ENCODE data around the gene MAMLD1. TPM values are rescaled to one million over a fixed set of nuclear protein-coding genes. Genes with fewer than 3 reads are reported as not detected.

MAMLD1 gene
- total RNA-seq, 1 donor from 2014 or later: 3.0 TPM

DNA sequence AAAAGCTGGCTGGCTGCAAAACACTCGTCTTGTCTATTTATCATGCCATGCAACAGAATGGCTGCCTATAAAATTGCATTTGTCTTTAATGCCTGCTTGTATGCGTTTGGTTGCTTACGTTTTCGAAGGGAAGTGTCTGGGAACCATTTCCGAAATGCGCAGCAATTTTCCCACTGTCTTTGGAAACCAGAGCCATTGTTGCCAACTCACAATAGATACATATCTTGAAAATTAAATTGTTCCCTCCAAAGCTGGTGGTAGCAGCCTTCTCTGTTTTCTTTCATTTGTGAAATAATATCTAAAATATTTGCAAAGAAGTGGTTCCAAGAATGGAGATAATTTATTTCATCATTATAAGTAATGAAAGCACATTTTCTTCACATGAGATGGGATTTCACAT lies 53.4 kb downstream of the MAMLD1 start:
- TF ChIP-seq, protein P1, sequence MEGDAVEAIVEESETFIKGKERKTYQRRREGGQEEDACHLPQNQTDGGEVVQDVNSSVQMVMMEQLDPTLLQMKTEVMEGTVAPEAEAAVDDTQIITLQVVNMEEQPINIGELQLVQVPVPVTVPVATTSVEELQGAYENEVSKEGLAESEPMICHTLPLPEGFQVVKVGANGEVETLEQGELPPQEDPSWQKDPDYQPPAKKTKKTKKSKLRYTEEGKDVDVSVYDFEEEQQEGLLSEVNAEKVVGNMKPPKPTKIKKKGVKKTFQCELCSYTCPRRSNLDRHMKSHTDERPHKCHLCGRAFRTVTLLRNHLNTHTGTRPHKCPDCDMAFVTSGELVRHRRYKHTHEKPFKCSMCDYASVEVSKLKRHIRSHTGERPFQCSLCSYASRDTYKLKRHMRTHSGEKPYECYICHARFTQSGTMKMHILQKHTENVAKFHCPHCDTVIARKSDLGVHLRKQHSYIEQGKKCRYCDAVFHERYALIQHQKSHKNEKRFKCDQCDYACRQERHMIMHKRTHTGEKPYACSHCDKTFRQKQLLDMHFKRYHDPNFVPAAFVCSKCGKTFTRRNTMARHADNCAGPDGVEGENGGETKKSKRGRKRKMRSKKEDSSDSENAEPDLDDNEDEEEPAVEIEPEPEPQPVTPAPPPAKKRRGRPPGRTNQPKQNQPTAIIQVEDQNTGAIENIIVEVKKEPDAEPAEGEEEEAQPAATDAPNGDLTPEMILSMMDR (IDR thresholded peaks at IDR 0.05; ENCODE audit: insufficient read depth, low read length, poor library complexity, severe bottlenecking): no peak
- no peak for DNase-seq (ENCODE audit: low read depth)
- H3K4me3 ChIP-seq (ENCODE audit: low read depth, low read length): no peak overlapping the region
- H3K27me3 ChIP-seq (ENCODE audit: control insufficient read depth, insufficient read depth, low read length): no peaks in the 10 kb centered on the region
- no peaks in the 10 kb centered on the region for H3K36me3 ChIP-seq (ENCODE audit: control insufficient read depth, insufficient read depth, low read length)

GRCh38 chrX:150421816-150422215 lies 58.7 kb downstream of the MAMLD1 start:
- H3K36me3 ChIP-seq (ENCODE audit: control insufficient read depth, insufficient read depth, low read length): no peaks in the 10 kb centered on the region
- no peak for DNase-seq (ENCODE audit: low read depth)
- H3K27me3 ChIP-seq (ENCODE audit: control insufficient read depth, insufficient read depth, low read length): no peaks in the 10 kb centered on the region
- H3K4me3 ChIP-seq (ENCODE audit: low read depth, low read length): no peak overlapping the region
- TF ChIP-seq, protein P1 (IDR thresholded peaks at IDR 0.05; ENCODE audit: insufficient read depth, low read length, poor library complexity, severe bottlenecking): no peak

- TF ChIP-seq, protein P1 (IDR thresholded peaks at IDR 0.05; ENCODE audit: insufficient read depth, low read length, poor library complexity, severe bottlenecking): no peak
- no peaks in the 10 kb centered on the region for H3K36me3 ChIP-seq (ENCODE audit: control insufficient read depth, insufficient read depth, low read length)
- DNase-seq (ENCODE audit: low read depth): peak; percentile 1
- H3K4me3 ChIP-seq (ENCODE audit: low read depth, low read length): no peak overlapping the region
- H3K27me3 ChIP-seq (ENCODE audit: control insufficient read depth, insufficient read depth, low read length): no peaks in the 10 kb centered on the region
These were observed 66.5 kb downstream of the MAMLD1 start for GRCh38 chrX:150429594-150429993.

DNA sequence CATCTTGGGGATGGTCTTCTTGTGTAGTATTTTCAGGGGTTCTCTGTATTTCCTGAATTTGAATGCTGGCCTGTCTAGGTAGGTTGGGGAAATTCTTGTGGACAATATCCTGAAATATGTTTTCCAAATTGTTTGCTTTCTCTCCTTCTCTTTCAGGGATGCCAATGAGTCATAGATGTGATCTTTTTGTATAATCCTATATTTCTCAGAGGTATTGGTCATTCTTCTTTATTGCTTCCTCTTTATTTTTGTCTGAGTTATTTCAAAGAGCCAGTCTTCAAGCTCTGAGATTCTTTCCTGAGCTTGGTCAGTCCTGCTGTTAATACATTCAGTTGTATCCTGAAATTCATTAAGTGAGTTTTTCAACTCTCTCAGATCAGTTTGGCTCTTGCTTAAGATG lies 73.1 kb downstream of the MAMLD1 start:
- TF ChIP-seq, protein P1 (IDR thresholded peaks at IDR 0.05; ENCODE audit: insufficient read depth, low read length, poor library complexity, severe bottlenecking): no peak
- no peak overlapping the region for H3K4me3 ChIP-seq (ENCODE audit: low read depth, low read length)
- DNase-seq (ENCODE audit: low read depth): no peak
- H3K36me3 ChIP-seq (ENCODE audit: control insufficient read depth, insufficient read depth, low read length): no peaks in the 10 kb centered on the region
- no peaks in the 10 kb centered on the region for H3K27me3 ChIP-seq (ENCODE audit: control insufficient read depth, insufficient read depth, low read length)

GRCh38 chrX:150438165-150438564 lies 75.0 kb downstream of the MAMLD1 start:
- TF ChIP-seq, protein P1 (IDR thresholded peaks at IDR 0.05; ENCODE audit: insufficient read depth, low read length, poor library complexity, severe bottlenecking): no peak
- Histone ChIP-seq H3K27me3 (ENCODE audit: control insufficient read depth, insufficient read depth, low read length) (no peaks in the 10 kb centered on the region), H3K36me3 (ENCODE audit: control insufficient read depth, insufficient read depth, low read length) (no peaks in the 10 kb centered on the region), H3K4me3 (ENCODE audit: low read depth, low read length) (no peak overlapping the region)
- DNase-seq (ENCODE audit: low read depth): no peak

- no peak for DNase-seq (ENCODE audit: low read depth)
- Histone ChIP-seq H3K4me3 (ENCODE audit: low read depth, low read length) (no peak overlapping the region), H3K27me3 (ENCODE audit: control insufficient read depth, insufficient read depth, low read length) (no peaks in the 10 kb centered on the region), H3K36me3 (ENCODE audit: control insufficient read depth, insufficient read depth, low read length) (no peaks in the 10 kb centered on the region)
- TF ChIP-seq, protein P1 (IDR thresholded peaks at IDR 0.05; ENCODE audit: insufficient read depth, low read length, poor library complexity, severe bottlenecking): no peak
These were observed 83.0 kb downstream of the MAMLD1 start for GRCh38 chrX:150446151-150446550.

Measured in kidney epithelial cell (primary cell).